Endodermal cell (in vitro differentiated cells): Measurements from ENCODE around the gene KIF26A. TPM values are rescaled to one million over a fixed set of nuclear protein-coding genes. Genes with fewer than 3 reads are reported as not detected.

ENCODE experiments used
- DNase-seq: peaks from one replicate; pipeline ENCODE4 v3.0.0-alpha.2; 2017
- H3K27ac ChIP-seq: 2 replicates; pipeline ENCODE4 v1.5.1; 2013; ENCODE audit warnings: mild to moderate bottlenecking, low read depth, low read length, moderate library complexity
- H3K27me3 ChIP-seq: 2 replicates; pipeline ENCODE4 v1.6.1; 2013; ENCODE audit warnings: mild to moderate bottlenecking, low read length, moderate library complexity; ENCODE audit not compliant: insufficient read depth, control insufficient read depth, poor library complexity, severe bottlenecking
- H3K36me3 ChIP-seq: 2 replicates; pipeline ENCODE4 v1.7.0; 2013; ENCODE audit warnings: mild to moderate bottlenecking, low read length, moderate library complexity; ENCODE audit not compliant: control insufficient read depth, insufficient read depth
- H3K4me1 ChIP-seq: one replicate; pipeline ENCODE4 v1.7.0; 2013; ENCODE audit warnings: low read length; ENCODE audit not compliant: control insufficient read depth, insufficient read depth
- H3K4me3 ChIP-seq: 2 replicates; pipeline ENCODE4 v1.5.1; 2013; ENCODE audit warnings: mild to moderate bottlenecking, low read length, moderate library complexity
- H3K9ac ChIP-seq: 2 replicates; pipeline ENCODE4 v1.6.1; 2013; ENCODE audit warnings: mild to moderate bottlenecking, low read length, moderate library complexity; ENCODE audit not compliant: poor library complexity, severe bottlenecking; ENCODE audit errors: extremely low read depth
- H3K9me3 ChIP-seq: 2 replicates; pipeline ENCODE4 v1.6.1; 2013; ENCODE audit warnings: mild to moderate bottlenecking, low read length, moderate library complexity; ENCODE audit not compliant: control insufficient read depth
- H3K27ac Mint-ChIP-seq: 2 replicates; pipeline ENCODE4 v1.8.0; 2020; ENCODE audit warnings: mixed read lengths
- H3K27me3 Mint-ChIP-seq: 2 replicates; pipeline ENCODE4 v1.8.0; 2021; ENCODE audit warnings: mild to moderate bottlenecking, mixed read lengths; ENCODE audit not compliant: insufficient read depth
- H3K36me3 Mint-ChIP-seq: 2 replicates; pipeline ENCODE4 v1.8.0; 2020; ENCODE audit warnings: low read depth, mixed read lengths
- H3K4me1 Mint-ChIP-seq: 2 replicates; pipeline ENCODE4 v1.8.0; 2020; ENCODE audit warnings: mixed read lengths
- H3K4me3 Mint-ChIP-seq: 2 replicates; pipeline ENCODE4 v1.8.0; 2020; ENCODE audit warnings: mild to moderate bottlenecking, moderate library complexity, mixed read lengths
- H3K9me3 Mint-ChIP-seq: 2 replicates; pipeline ENCODE4 v1.8.0; 2020; ENCODE audit warnings: mild to moderate bottlenecking, mixed read lengths
- CTCF ChIP-seq: fragments of 200-600 bp; sonication (generic); conservative IDR thresholded peaks from 2 replicates; pipeline ENCODE4 v1.5.0; 2021; ENCODE audit warnings: antibody characterized with exemption, mild to moderate bottlenecking
- WGBS, 2 experiments: methylation state at CpG; one replicate each; pipeline versions ENCODE4 v1.1.5 to v1.1.7; 2013; ENCODE audit warnings: missing lambda C conversion rate in 2 of 2, mixed read lengths in 1 of 2; ENCODE audit not compliant: insufficient coverage in 1 of 2, insufficient read length in 1 of 2; 5-methylcytosine and 5-hydroxymethylcytosine counted together
- total RNA-seq, 2 donors: library from RNA; stranded (reverse); fragmentation: NEBNext Ultra II Directional in 1 of 2; extraction: Animal tissue kit (Norgen Biotek cat#: 25700) in 1 of 2; gene quantifications; 2 replicates in 1 of 2; 3 replicates in 1 of 2; pipeline ENCODE4 v1.2.1, GENCODE V29; 2021

The KIF26A gene
- total RNA-seq, 2 donors from 2014 or later: 36.7 to 54.8 TPM

GRCh38 chr14:104163541-104163940, 25.2 kb downstream of the KIF26A start:
- Mint-ChIP-seq H3K27me3 (no peaks in the 10 kb centered on the region), H3K36me3 (peaks cover 4% of the 10 kb centered on the region), H3K4me1 (no peaks in the 10 kb centered on the region), H3K4me3 (no peak overlapping the region), H3K27ac (no peak overlapping the region), H3K9me3 (no peaks in the 10 kb centered on the region)
- H3K36me3 ChIP-seq: no peaks in the 10 kb centered on the region
- no peaks in the 10 kb centered on the region for H3K4me1 ChIP-seq
- no peaks in the 10 kb centered on the region for H3K27me3 ChIP-seq
- no peak overlapping the region for H3K9ac ChIP-seq
- H3K9me3 ChIP-seq: no peaks in the 10 kb centered on the region
- no peak overlapping the region for H3K4me3 ChIP-seq
- no peak overlapping the region for H3K27ac ChIP-seq
- no peak for DNase-seq
- WGBS, 2 experiments: 92 to 95% methylated on average over 17 to 21 of the region's 21 CpGs
- no peak for TF ChIP-seq CTCF

GRCh38 chr14:104164041-104164440, 25.7 kb downstream of the KIF26A start:
- Mint-ChIP-seq H3K4me1 (no peaks in the 10 kb centered on the region), H3K36me3 (peaks cover 3% of the 10 kb centered on the region), H3K9me3 (no peaks in the 10 kb centered on the region), H3K27me3 (no peaks in the 10 kb centered on the region), H3K4me3 (no peak overlapping the region), H3K27ac (no peak overlapping the region)
- Histone ChIP-seq H3K27me3 (no peaks in the 10 kb centered on the region), H3K9me3 (no peaks in the 10 kb centered on the region), H3K4me1 (no peaks in the 10 kb centered on the region), H3K27ac (no peak overlapping the region), H3K9ac (no peak overlapping the region), H3K36me3 (no peaks in the 10 kb centered on the region), H3K4me3 (no peak overlapping the region)
- 94 to 95% methylated on average over 9 to 23 of the region's 23 CpGs for WGBS, 2 experiments
- no peak for DNase-seq
- no peak for TF ChIP-seq CTCF

DNA sequence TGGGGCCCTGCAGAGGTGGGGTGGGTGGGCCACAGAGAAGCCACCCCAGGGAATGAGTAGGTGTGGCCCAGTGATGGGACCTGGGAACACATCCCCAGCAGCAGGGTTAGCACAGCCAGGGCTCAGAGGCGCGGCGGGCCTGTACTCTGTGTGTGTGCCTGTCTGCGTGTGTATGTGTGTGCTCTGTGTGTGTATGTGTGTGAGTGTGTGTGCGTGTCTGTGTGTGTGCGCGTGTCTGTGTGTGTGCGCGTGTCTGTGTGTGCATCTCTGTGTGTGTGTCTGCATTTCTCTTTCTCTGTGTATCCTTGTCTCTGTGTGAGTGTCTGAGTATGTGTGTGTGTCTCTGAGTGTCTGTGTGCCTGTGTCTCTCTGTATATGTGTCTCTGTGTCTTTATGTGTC, 26.1 kb downstream of the KIF26A start:
- peaks cover 2% of the 10 kb centered on the region for H3K36me3 Mint-ChIP-seq
- no peak overlapping the region for H3K27ac Mint-ChIP-seq
- no peaks in the 10 kb centered on the region for H3K9me3 Mint-ChIP-seq
- H3K36me3 ChIP-seq: no peaks in the 10 kb centered on the region
- no peaks in the 10 kb centered on the region for H3K27me3 ChIP-seq
- no peaks in the 10 kb centered on the region for H3K4me1 Mint-ChIP-seq
- no peak overlapping the region for H3K4me3 ChIP-seq
- H3K9me3 ChIP-seq: no peaks in the 10 kb centered on the region
- no peaks in the 10 kb centered on the region for H3K27me3 Mint-ChIP-seq
- H3K4me3 Mint-ChIP-seq: no peak overlapping the region
- no peak overlapping the region for H3K27ac ChIP-seq
- TF ChIP-seq CTCF: no peak
- no peak overlapping the region for H3K9ac ChIP-seq
- 86% methylated on average over 9 of the region's 9 CpGs; no CpG with 5 or more reads in 1 of the 2 experiments for WGBS, 2 experiments
- no peak for DNase-seq
- no peaks in the 10 kb centered on the region for H3K4me1 ChIP-seq
